CD4-positive, alpha-beta T cell treated with Interleukin-15 for 4 hours (primary cell): ENCODE measurements around the gene RNASE1.
"Not testable (repeated sequence)": the region's sequence is repeated elsewhere in the genome, so short reads cannot be mapped to it uniquely, and the experiment has no call there.

Experiments
- DNase-seq: peaks from one replicate; pipeline ENCODE4 v3.0.0-alpha.2; 2020; ENCODE audit warnings: low spot score

RNASE1 gene

DNA sequence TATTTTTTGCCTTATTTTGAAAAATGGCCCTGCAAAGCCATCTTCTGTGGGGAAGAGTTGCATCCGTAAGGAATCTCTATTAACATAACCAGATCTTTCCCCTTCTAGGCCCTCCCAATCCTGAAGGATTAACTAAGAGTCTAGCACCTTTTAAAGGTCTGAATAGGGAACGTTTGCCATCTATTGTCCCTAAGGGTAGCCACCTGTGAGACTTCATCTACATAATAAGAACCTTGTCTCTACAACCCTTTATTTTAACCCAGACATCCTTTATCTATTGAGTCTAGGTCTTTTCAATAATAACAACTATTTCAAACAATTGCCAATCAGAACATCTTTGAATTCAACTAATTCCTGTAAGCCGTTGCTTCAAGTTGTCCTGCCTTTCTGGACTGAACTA, 30.0 kb downstream of the RNASE1 start:
- no peak for DNase-seq

DNA sequence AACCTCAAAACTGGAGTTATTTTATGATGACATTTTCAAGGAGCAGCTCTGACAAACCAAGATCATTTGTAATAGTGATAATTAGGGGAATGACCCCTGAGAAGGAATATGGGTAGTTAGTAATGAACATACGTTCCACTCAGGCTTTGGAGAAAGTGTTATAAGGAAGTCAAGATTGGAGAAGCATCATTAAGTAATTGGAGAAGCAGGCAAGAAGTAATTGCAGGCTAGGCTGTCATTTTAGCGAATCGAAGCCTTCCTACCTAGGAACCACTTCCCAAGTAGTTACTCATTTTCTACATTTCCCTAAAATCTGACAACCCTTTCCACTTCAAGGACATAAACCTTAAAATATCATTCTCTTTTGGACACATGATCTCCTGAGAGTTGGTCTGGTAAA, 33.2 kb downstream of the RNASE1 start:
- DNase-seq = no peak

GRCh38 chr14:20768593-20768892, 34.1 kb downstream of the RNASE1 start:
- DNase-seq = no peak

DNA sequence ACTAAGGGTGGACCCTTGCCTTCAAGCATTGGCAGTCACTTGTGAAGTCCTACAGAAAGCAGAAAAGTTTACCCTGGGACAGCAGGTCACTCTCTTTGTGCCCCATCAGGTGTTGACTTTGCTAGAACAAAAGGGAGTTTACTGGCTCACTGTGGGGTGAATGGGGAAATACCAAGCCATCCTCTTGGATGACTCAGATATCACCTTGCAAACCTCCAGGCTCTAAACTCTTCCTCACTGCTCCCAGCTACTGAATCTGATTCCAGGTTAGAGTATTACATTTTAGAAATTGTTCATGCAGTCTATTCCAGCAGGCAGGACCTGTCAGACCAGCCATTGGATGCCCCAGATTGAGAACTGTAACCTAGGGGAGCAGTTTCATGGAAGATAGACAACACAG, 41.7 kb downstream of the RNASE1 start:
- DNase-seq = no peak

- not testable (repeated sequence) for DNase-seq
Observed at GRCh38 chr14:20759465-20759864, 43.2 kb downstream of the RNASE1 start.

DNA sequence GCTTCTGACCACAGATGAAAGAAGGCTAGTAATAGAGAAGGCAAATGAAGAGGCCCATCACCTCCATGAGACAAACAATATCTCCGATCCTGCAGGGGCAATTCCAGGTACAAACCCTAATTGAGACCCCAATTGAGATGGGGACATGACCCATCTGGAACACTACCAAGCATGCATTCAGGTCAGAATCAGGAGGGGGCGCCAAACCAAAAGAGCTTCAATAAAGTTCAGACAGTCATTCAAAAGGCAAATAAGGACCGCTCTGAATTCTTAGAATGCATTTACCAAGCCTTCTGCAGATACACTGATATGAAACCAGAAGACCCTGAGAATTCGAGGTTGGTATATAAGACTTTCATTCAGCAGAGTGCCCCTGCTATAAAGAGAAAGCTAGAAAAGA, 44.7 kb downstream of the RNASE1 start:
- peak; percentile 28 for DNase-seq

DNA sequence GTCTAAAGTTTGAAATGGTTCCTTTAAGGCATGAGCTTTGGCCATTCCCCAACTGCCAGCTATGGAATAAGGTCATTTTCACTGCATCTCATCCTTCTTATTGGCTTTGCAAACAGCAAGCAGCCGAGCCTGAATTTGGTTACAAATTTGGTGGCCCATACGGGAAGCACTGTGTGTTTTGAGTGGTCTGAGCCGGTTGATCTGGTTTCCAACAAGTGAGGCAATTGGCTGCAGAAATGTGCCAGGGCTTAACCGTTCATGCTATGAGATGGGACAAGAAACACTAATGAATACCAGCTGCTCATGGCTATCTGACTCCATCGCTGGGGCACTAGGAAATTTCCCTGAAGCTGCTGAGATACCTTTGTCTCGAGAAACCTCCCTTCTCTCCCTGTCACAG, 47.6 kb downstream of the RNASE1 start:
- DNase-seq = no peak

GRCh38 chr14:20754308-20754707, 48.3 kb downstream of the RNASE1 start:
- DNase-seq = no peak

DNA sequence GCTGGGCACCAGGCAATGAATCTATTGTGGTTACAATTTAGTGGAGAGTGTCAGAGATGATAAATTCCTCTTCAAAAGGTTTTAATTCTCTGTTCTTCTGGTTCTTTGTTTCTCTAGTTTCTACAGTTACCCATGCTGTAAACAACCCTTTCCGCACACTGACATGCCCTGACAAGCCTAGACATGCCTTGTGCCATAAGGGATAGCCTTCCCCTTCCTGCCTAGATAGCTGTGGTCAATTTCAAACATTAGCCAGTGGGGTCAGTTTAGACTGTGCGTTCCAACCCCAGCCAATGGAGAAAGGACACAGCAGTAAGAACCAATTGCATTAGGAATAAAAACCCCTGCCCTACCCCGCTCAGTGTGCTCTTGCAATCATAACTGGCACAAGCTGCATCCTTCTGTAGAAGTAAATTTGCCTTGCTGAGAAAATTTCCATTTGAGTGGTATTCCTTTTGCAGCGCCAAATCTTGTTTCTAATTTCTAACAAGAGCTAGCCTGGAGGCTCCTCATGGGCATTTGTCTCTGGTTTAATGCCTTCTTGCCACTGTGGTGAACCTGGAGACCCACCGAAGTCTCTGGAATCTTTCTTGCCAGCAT, 50.6 kb downstream of the RNASE1 start:
- DNase-seq = no peak
